HG03025 (cell line): ENCODE measurements around the gene TSEN54.

ENCODE experiments used
- ATAC-seq: cut with Tn5 transposase; IDR thresholded peaks from one replicate; pipeline ENCODE4 v1.9.1; 2021; ENCODE audit warnings: mild to moderate bottlenecking, moderate library complexity; ENCODE audit not compliant: unreplicated experiment, low FRiP score

The TSEN54 gene

DNA sequence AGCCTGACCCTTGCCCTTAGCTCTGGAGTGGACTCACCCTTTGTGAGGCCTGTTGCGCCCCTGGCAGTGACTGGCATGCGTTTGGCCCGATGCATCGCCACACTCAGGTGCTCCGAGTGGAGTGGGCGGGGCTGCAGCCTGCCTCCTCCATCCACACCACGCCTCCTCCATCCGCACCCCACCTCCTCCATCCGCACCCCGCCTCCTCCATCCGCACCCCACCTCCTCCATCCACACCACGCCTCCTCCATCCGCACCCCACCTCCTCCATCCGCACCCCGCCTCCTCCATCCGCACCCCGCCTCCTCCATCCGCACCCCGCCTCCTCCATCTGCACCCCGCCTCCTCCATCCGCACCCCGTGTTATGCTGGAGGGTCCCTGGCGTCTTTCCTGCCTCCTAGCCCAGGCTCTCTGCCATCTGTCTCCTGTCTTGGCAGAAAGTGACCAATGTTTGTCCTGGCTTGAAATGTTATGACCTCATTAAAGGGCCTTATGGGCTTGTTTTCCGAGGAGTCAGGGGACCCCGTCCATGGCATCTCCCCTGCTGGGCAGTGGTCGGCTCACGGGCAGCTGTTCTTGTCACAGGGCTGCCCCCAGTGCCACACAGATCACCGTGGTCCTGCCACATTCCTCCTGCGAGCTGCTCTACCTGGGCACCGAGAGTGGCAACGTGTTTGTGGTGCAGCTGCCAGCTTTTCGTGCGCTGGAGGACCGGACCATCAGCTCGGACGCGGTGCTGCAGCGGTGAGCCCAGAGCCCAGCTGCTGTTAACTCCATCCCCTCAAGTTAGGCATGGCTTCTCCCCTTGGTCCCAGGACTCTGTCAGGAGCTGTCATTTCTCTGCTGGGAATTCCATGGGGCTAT, 42.6 kb downstream of the TSEN54 start:
- ATAC-seq = no peak

DNA sequence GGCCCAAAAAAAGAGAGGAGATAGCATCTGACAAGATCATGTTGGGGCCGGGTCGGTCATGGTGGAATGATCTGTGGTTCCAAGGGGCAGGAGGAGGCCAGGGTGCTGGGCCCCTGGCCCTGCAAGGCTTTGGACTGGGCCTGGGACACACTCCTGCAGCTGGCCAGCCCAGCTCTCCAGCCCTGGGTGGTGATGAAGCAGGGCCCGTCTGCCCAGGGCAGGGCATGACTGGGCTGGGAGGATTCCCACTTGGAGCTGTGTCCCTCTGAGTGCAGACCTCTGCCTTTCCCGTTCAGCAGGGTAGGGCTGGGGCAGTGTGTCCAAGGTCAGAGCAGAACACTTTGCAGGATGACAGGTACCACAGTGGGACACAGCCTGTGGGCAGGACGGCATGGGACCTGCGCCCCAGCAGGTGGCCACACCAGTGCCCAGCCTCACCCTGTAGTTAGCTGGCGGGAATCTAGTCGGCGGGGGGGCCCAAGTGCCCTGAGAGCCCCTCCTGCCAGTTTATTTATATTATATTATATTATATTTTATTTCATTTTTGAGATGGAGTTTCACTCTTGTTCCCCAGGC, 43.7 kb downstream of the TSEN54 start:
- ATAC-seq = no peak

DNA sequence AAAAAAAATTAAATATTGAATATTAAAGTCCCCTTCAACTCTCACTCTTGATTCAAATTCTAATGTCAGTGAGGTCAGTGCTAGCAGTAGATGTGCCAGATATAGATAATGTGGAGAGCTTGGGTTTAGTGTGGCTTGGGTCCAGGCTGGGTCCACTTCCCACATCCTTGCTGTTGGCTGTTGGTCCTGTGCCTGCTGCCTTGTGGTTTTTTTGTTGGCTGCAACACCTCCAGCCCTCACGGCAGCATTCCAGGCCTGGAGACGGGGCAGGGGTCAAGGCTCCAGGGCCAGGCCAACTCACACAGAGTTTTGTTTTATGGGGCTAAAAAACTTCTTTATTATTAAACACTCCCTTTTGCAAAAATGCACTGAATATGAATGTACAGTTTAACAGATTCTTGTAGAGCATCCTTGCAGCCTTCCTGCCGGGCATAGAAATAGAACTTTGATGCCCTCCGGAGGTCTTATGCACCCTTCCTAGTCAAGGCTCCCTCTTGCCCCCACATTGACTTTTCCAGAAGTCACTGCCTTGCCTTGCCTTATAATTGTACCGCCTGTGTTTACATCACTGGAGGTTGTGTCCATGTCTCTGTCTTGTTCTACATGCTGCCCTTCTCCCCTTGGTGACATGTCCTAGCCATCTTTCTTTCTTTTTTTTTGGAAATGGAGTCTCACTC, 45.7 kb downstream of the TSEN54 start:
- no peak for ATAC-seq

- no peak for ATAC-seq
Observed at GRCh38 chr17:75563063-75563758, 46.9 kb downstream of the TSEN54 start.

DNA sequence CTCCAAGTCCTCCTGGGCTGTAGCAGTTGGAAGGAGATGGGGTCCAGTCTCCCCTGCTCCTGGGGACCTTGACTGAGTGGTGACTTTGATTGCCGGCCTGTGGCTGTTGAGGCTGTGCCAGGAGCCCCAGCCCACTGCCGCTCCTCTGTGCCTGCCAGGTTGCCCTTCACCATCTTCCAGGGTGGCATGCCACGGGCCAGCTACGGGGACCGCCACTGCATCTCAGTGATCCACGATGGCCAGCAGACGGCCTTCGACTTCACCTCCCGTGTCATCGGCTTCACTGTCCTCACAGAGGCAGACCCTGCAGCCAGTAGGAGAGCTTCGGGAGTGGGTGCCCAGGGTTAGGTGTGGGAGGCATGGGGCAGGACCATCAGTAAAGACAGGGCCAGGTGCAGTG, 47.9 kb downstream of the TSEN54 start:
- no peak for ATAC-seq

DNA sequence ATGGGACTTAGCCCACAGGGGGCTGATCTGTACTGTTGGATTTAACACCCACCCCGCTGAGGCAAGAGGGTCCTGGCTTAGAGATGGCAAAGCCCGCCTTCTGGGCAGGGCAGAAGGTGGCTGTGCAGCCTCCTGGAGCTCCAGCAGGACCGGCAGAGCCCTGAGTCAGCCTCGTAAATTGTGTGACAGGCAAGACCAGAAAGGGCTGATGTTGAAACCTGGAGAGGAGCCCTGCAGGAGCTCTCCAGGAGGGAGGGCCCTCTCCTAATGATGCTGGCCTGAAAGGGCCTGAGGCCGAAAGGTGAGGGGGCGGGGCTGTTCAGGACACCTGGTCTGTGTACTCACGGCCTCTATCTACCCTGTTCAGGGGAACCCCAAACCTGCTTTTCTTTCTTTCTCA, 48.7 kb downstream of the TSEN54 start:
- no peak for ATAC-seq

- ATAC-seq = no peak
Observed at GRCh38 chr17:75565618-75566017, 49.3 kb downstream of the TSEN54 start.

- no peak for ATAC-seq
Observed at GRCh38 chr17:75566416-75566815, 50.1 kb downstream of the TSEN54 start.

- ATAC-seq = no peak
Observed at GRCh38 chr17:75566834-75567233, 50.5 kb downstream of the TSEN54 start.

DNA sequence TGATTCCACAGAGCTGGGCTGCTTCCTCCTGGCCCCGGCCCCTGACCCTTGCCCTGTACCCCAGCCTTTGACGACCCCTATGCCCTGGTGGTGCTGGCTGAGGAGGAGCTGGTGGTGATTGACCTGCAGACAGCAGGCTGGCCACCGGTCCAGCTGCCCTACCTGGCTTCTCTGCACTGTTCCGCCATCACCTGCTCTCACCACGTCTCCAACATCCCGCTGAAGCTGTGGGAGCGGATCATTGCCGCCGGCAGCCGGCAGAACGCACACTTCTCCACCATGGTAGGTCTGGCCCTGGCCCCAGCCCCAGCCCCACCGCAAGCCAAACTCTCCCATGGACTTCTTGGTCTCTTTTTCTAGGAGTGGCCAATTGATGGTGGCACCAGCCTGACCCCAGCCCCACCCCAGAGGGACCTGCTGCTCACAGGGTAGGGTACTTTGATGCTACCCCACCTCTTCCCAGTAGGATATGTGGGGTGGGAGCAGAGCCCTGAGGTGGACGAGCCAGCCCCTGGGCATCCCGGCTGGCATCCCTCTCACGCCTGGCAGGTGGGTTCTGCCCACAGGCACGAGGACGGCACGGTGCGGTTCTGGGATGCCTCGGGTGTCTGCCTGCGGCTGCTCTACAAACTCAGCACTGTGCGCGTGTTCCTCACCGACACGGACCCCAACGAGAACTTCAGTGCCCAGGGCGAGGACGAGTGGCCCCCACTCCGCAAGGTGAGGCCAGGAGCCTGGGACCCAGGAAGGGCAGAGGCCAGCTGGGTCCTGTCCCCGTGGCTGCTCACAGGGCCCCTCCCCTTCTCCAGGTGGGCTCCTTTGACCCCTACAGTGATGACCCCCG, 52.3 kb downstream of the TSEN54 start:
- no peak for ATAC-seq

- no peak for ATAC-seq
Observed at GRCh38 chr17:75570034-75570676, 53.8 kb downstream of the TSEN54 start.

DNA sequence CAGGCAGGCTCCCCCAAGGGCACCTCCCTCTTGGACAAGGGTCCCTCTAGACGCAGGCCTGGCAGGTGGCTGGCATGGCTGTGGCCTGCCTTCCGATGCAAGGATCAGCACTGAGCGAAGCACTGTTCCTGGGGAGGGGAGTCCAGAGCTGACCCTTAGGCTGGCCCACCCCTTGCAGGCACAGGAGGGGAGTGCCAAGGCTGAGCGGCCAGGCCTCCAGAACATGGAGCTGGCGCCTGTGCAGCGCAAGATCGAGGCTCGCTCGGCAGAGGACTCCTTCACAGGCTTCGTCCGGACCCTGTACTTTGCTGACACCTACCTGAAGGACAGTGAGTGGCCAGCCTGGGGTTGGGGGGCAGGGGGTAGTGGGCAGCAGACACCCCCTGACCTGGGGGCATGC, 54.4 kb downstream of the TSEN54 start:
- no peak for ATAC-seq

- ATAC-seq = no peak
Observed at GRCh38 chr17:75571197-75571884, 55.0 kb downstream of the TSEN54 start.

- no peak for ATAC-seq
Observed at GRCh38 chr17:75571885-75572215, 55.5 kb downstream of the TSEN54 start.

DNA sequence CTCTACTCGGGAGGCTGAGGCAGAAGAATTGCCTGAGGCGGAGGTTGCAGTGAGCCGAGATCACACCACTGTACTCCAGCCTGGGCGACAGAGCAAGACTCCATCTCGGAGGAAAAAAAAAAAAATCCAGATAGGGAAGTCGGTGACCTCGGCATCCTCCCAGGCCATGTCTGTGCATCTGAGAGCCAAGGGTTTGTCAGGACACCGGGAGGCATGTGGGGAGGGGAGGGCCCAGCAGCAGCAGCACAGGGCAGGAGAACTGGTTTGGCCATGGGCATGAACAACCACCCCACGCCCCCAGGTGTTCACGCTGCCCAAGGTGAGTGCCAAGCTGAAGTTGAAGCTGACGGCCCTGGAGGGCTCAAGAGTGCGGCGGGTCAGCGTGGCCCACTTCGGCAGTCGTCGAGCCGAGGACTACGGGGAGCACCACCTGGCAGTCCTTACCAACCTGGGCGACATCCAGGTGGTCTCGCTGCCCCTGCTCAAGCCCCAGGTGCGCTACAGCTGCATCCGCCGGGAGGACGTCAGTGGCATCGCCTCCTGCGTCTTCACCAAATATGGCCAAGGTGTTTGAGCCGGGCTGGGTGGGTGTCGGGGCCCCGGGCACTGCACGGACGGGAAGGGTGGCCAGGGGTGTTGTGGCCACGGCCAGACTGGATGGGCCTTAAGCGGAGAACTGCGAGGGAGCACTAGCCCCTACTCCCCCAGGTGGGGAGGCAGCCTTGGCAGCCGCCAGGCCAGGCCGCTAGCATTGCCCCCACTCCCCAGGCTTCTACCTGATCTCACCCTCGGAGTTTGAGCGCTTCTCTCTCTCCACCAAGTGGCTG, 56.6 kb downstream of the TSEN54 start:
- no peak for ATAC-seq

GRCh38 chr17:75573540-75573957, 57.2 kb downstream of the TSEN54 start:
- ATAC-seq = no peak

DNA sequence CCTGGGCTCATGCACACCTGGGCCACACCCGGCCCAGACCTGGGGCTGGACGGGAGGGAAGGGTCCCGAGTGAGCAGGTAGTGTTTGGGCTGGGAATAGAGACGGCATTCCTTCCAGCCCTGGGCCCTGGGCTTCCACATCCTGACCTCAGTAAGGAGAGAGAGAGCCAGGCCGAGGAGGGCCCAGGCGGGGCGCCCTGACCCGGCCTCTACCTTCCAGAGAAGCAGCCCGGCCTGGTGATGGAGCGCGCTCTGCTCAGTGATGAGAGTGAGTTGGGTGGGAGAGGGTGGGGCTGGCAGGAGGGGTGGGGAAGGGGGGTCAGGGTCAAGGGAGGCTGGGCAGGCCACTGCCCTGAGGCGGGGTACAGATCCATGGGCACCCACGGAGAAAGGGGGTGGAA, 57.7 kb downstream of the TSEN54 start:
- ATAC-seq = no peak
